Neural cell (in vitro differentiated cells): ENCODE results near the gene OR1J1. TPM values are rescaled to one million over a fixed set of nuclear protein-coding genes. Genes with fewer than 3 reads are reported as not detected.

Experiments
- H2AFZ ChIP-seq: fragments of 200-600, 300-800 bp; sonication (generic), shearing (Covaris generic); 2 replicates; pipeline ENCODE4 v1.6.0; 2014; ENCODE audit warnings: low read depth, mild to moderate bottlenecking, antibody characterized with exemption, low read length, moderate library complexity
- H3F3A ChIP-seq: fragments of 200-600 bp; shearing (Covaris generic); 2 replicates; pipeline ENCODE4 v1.6.1; 2016; ENCODE audit warnings: mild to moderate bottlenecking, moderate library complexity, mixed read lengths, antibody characterized with exemption, low read length; ENCODE audit not compliant: insufficient read depth, poor library complexity, severe bottlenecking
- H3K27ac ChIP-seq: fragments of 200-600, 300-800 bp; sonication (generic), shearing (Covaris generic); 2 replicates; pipeline ENCODE4 v1.5.1; 2014; ENCODE audit warnings: mild to moderate bottlenecking, low read length, moderate library complexity
- H3K27me3 ChIP-seq: fragments of 300-800, 200-600 bp; sonication (generic), shearing (Covaris generic); 2 replicates; pipeline ENCODE4 v1.6.0; 2014; ENCODE audit warnings: mild to moderate bottlenecking, low read depth, low read length, moderate library complexity; ENCODE audit not compliant: insufficient read depth
- H3K36me3 ChIP-seq: fragments of 300-800, 200-600 bp; sonication (generic), shearing (Covaris generic); 2 replicates; pipeline ENCODE4 v1.5.1; 2014; ENCODE audit warnings: mild to moderate bottlenecking, antibody characterized with exemption, low read length, moderate library complexity; ENCODE audit not compliant: insufficient read depth
- H3K4me2 ChIP-seq: fragments of 300-800, 200-600 bp; sonication (generic), shearing (Covaris generic); 2 replicates; pipeline ENCODE4 v1.6.0; 2014; ENCODE audit warnings: mild to moderate bottlenecking, low read length
- H3K4me3 ChIP-seq: fragments of 300-800, 200-600 bp; sonication (generic), shearing (Covaris generic); 2 replicates; pipeline ENCODE4 v1.5.1; 2014; ENCODE audit warnings: mild to moderate bottlenecking, low read length, moderate library complexity
- H3K79me2 ChIP-seq: fragments of 200-600 bp; shearing (Covaris generic); replicated peaks from 2 replicates; pipeline ENCODE4 v1.6.0; 2014; ENCODE audit warnings: mild to moderate bottlenecking, low read length, moderate library complexity; ENCODE audit not compliant: insufficient read depth
- H3K9ac ChIP-seq: fragments of 300-800, 200-600 bp; sonication (generic), shearing (Covaris generic); 2 replicates; pipeline ENCODE4 v1.6.1; 2016; ENCODE audit warnings: mild to moderate bottlenecking, low read length, mixed read lengths
- H3K9me2 ChIP-seq: fragments of 200-600 bp; shearing (Covaris generic); 2 replicates; pipeline ENCODE4 v1.6.1; 2016; ENCODE audit warnings: mild to moderate bottlenecking, low read length, mixed read lengths; ENCODE audit not compliant: insufficient read depth
- H3K9me3 ChIP-seq: fragments of 200-600, 300-800 bp; sonication (generic), shearing (Covaris generic); 2 replicates; pipeline ENCODE4 v1.6.1; 2016; ENCODE audit warnings: mild to moderate bottlenecking, mixed run types, low read length, moderate library complexity, mixed read lengths
- H4K20me1 ChIP-seq: fragments of 200-600 bp; shearing (Covaris generic); 2 replicates; pipeline ENCODE4 v1.6.1; 2016; ENCODE audit warnings: mild to moderate bottlenecking, mixed run types; ENCODE audit not compliant: insufficient read depth
- EP300 ChIP-seq: fragments of 450-650 bp; conservative IDR thresholded peaks from 2 replicates; pipeline ENCODE4 v1.6.1; 2014; ENCODE audit warnings: antibody characterized with exemption, mild to moderate bottlenecking, moderate library complexity; ENCODE audit not compliant: poor library complexity, severe bottlenecking
- EZH2 ChIP-seq: fragments of 200-600, 300-800 bp; shearing (Covaris generic), sonication (generic); IDR thresholded peaks from 2 replicates; pipeline ENCODE4 v1.6.1; 2014; ENCODE audit warnings: antibody characterized with exemption, low read length, borderline replicate concordance, mild to moderate bottlenecking; ENCODE audit not compliant: insufficient read depth, poor library complexity, severe bottlenecking
- MXI1 ChIP-seq: fragments of 450-650 bp; conservative IDR thresholded peaks from 2 replicates; pipeline ENCODE4 v1.6.1; 2014; ENCODE audit warnings: antibody characterized with exemption, mild to moderate bottlenecking; ENCODE audit not compliant: poor library complexity, severe bottlenecking
- POLR2AphosphoS5 ChIP-seq: IDR thresholded peaks from 2 replicates; pipeline ENCODE4 v1.6.1; 2012
- RAD21 ChIP-seq: fragments of 450-650 bp; conservative IDR thresholded peaks from 2 replicates; pipeline ENCODE4 v1.6.1; 2014; ENCODE audit warnings: antibody characterized with exemption, mild to moderate bottlenecking, moderate library complexity
- SMC3 ChIP-seq: fragments of 450-650 bp; conservative IDR thresholded peaks from 2 replicates; pipeline ENCODE4 v1.6.1; 2014; ENCODE audit warnings: antibody characterized with exemption, mild to moderate bottlenecking, moderate library complexity; ENCODE audit not compliant: poor library complexity
- TAF1 ChIP-seq: IDR thresholded peaks from 2 replicates; pipeline ENCODE4 v1.6.1; 2012; ENCODE audit warnings: low read depth
- polyA plus RNA-seq: library from polyadenylated mRNA; depleted of rRNA; stranded (reverse); fragments of >200 nt; gene quantifications from 2 replicates; pipeline ENCODE4 v1.2.3, GENCODE V29; 2014
- TF ChIP-seq, protein P1 (sequence below): fragments of 450-650 bp; IDR thresholded peaks from 2 replicates; pipeline ENCODE4 v1.5.1; 2014; ENCODE audit warnings: antibody characterized with exemption, mild to moderate bottlenecking, moderate library complexity; ENCODE audit not compliant: poor library complexity, severe bottlenecking
- TF ChIP-seq, protein P2 (sequence below): IDR thresholded peaks from 2 replicates; pipeline ENCODE4 v1.6.1; 2012; ENCODE audit warnings: borderline replicate concordance

Gene OR1J1
- polyA plus RNA-seq, 1 donor from 2014 or later, result not detected

DNA sequence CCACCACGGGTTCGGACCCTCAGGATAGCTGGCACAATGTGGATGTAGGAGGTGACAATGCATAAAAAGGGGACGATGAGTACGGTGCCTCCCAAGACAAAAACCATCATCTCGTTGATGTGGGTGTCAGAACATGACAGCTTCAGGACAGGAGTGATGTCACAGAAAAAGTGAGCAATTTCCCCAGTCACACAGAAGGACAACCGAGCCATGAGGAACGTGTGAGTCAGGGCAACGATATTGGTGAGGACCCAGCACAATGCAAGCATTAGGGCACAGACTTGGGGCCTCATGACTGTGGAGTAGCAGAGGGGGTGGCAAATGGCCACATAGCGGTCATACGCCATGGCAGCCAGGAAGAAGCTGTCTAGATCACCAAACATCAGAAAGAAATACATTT lies 48.9 kb upstream of the OR1J1 start:
- H4K20me1 ChIP-seq, result no peaks in the 10 kb centered on the region
- no peak overlapping the region for H3K4me2 ChIP-seq
- no peak overlapping the region for H3K27ac ChIP-seq
- H3K79me2 ChIP-seq, result no peaks in the 10 kb centered on the region
- H3K27me3 ChIP-seq, result no peaks in the 10 kb centered on the region
- H3F3A ChIP-seq, result no peaks in the 10 kb centered on the region
- no peak overlapping the region for H2AFZ ChIP-seq
- TF ChIP-seq EP300 (no peak), MXI1 (no peak), TAF1 (no peak), RAD21 (no peak)
- TF ChIP-seq, protein P1, sequence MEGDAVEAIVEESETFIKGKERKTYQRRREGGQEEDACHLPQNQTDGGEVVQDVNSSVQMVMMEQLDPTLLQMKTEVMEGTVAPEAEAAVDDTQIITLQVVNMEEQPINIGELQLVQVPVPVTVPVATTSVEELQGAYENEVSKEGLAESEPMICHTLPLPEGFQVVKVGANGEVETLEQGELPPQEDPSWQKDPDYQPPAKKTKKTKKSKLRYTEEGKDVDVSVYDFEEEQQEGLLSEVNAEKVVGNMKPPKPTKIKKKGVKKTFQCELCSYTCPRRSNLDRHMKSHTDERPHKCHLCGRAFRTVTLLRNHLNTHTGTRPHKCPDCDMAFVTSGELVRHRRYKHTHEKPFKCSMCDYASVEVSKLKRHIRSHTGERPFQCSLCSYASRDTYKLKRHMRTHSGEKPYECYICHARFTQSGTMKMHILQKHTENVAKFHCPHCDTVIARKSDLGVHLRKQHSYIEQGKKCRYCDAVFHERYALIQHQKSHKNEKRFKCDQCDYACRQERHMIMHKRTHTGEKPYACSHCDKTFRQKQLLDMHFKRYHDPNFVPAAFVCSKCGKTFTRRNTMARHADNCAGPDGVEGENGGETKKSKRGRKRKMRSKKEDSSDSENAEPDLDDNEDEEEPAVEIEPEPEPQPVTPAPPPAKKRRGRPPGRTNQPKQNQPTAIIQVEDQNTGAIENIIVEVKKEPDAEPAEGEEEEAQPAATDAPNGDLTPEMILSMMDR, result no peak
- TF ChIP-seq, protein P2, sequence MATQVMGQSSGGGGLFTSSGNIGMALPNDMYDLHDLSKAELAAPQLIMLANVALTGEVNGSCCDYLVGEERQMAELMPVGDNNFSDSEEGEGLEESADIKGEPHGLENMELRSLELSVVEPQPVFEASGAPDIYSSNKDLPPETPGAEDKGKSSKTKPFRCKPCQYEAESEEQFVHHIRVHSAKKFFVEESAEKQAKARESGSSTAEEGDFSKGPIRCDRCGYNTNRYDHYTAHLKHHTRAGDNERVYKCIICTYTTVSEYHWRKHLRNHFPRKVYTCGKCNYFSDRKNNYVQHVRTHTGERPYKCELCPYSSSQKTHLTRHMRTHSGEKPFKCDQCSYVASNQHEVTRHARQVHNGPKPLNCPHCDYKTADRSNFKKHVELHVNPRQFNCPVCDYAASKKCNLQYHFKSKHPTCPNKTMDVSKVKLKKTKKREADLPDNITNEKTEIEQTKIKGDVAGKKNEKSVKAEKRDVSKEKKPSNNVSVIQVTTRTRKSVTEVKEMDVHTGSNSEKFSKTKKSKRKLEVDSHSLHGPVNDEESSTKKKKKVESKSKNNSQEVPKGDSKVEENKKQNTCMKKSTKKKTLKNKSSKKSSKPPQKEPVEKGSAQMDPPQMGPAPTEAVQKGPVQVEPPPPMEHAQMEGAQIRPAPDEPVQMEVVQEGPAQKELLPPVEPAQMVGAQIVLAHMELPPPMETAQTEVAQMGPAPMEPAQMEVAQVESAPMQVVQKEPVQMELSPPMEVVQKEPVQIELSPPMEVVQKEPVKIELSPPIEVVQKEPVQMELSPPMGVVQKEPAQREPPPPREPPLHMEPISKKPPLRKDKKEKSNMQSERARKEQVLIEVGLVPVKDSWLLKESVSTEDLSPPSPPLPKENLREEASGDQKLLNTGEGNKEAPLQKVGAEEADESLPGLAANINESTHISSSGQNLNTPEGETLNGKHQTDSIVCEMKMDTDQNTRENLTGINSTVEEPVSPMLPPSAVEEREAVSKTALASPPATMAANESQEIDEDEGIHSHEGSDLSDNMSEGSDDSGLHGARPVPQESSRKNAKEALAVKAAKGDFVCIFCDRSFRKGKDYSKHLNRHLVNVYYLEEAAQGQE, result no peak
- no peak overlapping the region for H3K4me3 ChIP-seq
- no peaks in the 10 kb centered on the region for H3K36me3 ChIP-seq
- no peaks in the 10 kb centered on the region for H3K9me2 ChIP-seq
- peaks cover 3% of the 10 kb centered on the region for H3K9me3 ChIP-seq
- no peak overlapping the region for H3K9ac ChIP-seq

DNA sequence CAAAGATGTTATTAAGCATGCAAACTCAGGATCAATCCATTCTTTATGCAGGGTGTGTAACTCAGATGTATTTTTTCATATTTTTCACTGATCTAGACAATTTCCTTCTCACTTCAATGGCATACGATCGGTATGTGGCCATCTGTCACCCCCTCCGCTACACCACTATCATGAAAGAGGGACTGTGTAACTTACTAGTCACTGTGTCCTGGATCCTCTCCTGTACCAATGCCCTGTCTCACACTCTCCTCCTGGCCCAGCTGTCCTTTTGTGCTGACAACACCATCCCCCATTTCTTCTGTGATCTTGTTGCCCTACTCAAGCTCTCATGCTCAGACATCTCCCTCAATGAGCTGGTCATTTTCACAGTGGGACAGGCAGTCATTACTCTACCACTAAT lies 41.6 kb upstream of the OR1J1 start:
- Histone ChIP-seq H3K9me3 (no peaks in the 10 kb centered on the region), H3K9ac (no peak overlapping the region), H3K27ac (no peak overlapping the region), H2AFZ (no peak overlapping the region), H3F3A (no peaks in the 10 kb centered on the region), H4K20me1 (no peaks in the 10 kb centered on the region), H3K4me2 (no peak overlapping the region), H3K79me2 (no peaks in the 10 kb centered on the region), H3K36me3 (no peaks in the 10 kb centered on the region), H3K27me3 (no peaks in the 10 kb centered on the region), H3K9me2 (no peaks in the 10 kb centered on the region), H3K4me3 (no peak overlapping the region)
- TF ChIP-seq EZH2, result no peak
- TF ChIP-seq EP300, result no peak
- no peak for TF ChIP-seq TAF1
- no peak for TF ChIP-seq SMC3
- TF ChIP-seq POLR2AphosphoS5, result no peak
- TF ChIP-seq, protein P1, result no peak
- TF ChIP-seq RAD21, result no peak
- no peak for TF ChIP-seq MXI1
- TF ChIP-seq, protein P2, result no peak
